ENCODE data around the gene NHLRC4. TPM values are rescaled to one million over a fixed set of nuclear protein-coding genes. Genes with fewer than 3 reads are reported as not detected.
A peak's percentile ranks its signal among the peaks of the same experiment; 100 is the strongest.

The NHLRC4 gene
- total RNA-seq (2021) (0.76 to 0.92 TPM (median 0.87 TPM) in 3 replicates), Bru-seq, nascent RNA (percentile 20 among the genes with signal in this experiment)
- long read RNA-seq, experiment 1 = 0 reads
- long read RNA-seq, experiment 2, partial matches to known transcripts = 0 of 1 reads
- long read RNA-seq, experiment 2, other reads (novel, unspliced or antisense) = 0 of 1 reads
- long read RNA-seq, experiment 3 = 0 reads

GRCh38 chr16:566475-567372 lies at the start of gene NHLRC4:
Gene NHLRC4, plus strand, starts transcription at chr16:567005. Its CDS starts 1,043 bp downstream, at chr16:568048.
- peak; percentile 86 for TF ChIP-seq ZNF263 (CRISPR knock-in tag; IDR thresholded peaks at IDR 0.05; ENCODE audit: low read depth)
- peak; percentile 73 for TF ChIP-seq ZNF121 (CRISPR knock-in tag; IDR thresholded peaks at IDR 0.05)
- no peak for TF ChIP-seq GTF2I (CRISPR knock-in tag; conservative IDR thresholded peaks at IDR 0.05)
- Mint-ChIP-seq H3K27me3 (ENCODE audit: low read depth) (peaks cover 8% of the 10 kb centered on the region), H3K4me3 (peak within 1 kb of the TSS; percentile 10; the same call in 1 of the 2 replicates), H3K9me3 (no peaks in the 10 kb centered on the region), H3K4me1 (peaks cover 27% of the 10 kb centered on the region), H3K27ac (peak within 1 kb of the TSS; percentile 79), H3K36me3 (no peaks in the 10 kb centered on the region)
- ATAC-seq (peak; percentile 64), DNase-seq (ENCODE audit: low spot score) (peak; percentile 76)
- ChIA-PET POLR2A (interaction anchor here (0.5 kb wide), 1 partner anchor 333 kb away, joined by 4 read pairs; no protein-coding TSS in a partner anchor), CTCF (interaction anchor here (0.7 to 2.3 kb wide), 9 partner anchors 10 to 175 kb away, joined by 3 to 18 read pairs (median 4); partner anchors contain the start of gene WFIKKN1)

- ChIA-PET POLR2A (no interaction called here), CTCF (interaction anchor here (1.0 to 1.7 kb wide), 3 partner anchors 23 to 129 kb away, joined by 3 to 4 read pairs (median 4); no protein-coding TSS in a partner anchor)
- H3K9me3 Mint-ChIP-seq = no peaks in the 10 kb centered on the region
- no peaks in the 10 kb centered on the region for H3K4me1 Mint-ChIP-seq
- H3K27me3 Mint-ChIP-seq (ENCODE audit: low read depth) = no peaks in the 10 kb centered on the region
- no peak overlapping the region for H3K4me3 Mint-ChIP-seq
- no peak for TF ChIP-seq ZBTB21 (CRISPR knock-in tag; IDR thresholded peaks at IDR 0.05; ENCODE audit: borderline replicate concordance)
- no peak for TF ChIP-seq NR1H2 (CRISPR knock-in tag; IDR thresholded peaks at IDR 0.05)
- TF ChIP-seq TCF7 (CRISPR knock-in tag; IDR thresholded peaks at IDR 0.05; ENCODE audit: low read depth) = no peak
- TF ChIP-seq ELF4 (CRISPR knock-in tag; IDR thresholded peaks at IDR 0.05; ENCODE audit: low read depth) = no peak
- TF ChIP-seq CREB1 (CRISPR knock-in tag; IDR thresholded peaks at IDR 0.05) = no peak
- TF ChIP-seq GRHL2 (CRISPR knock-in tag; IDR thresholded peaks at IDR 0.05; ENCODE audit: insufficient replicate concordance, severe bottlenecking) = no peak
- no peak for TF ChIP-seq ZNF423 (CRISPR knock-in tag; IDR thresholded peaks at IDR 0.05)
- H3K36me3 Mint-ChIP-seq = peaks cover 2% of the 10 kb centered on the region; the same call in 1 of the 2 replicates
- H3K27ac Mint-ChIP-seq = no peak overlapping the region
- ATAC-seq = no peak
- no peak for DNase-seq (ENCODE audit: low spot score)
Measured at GRCh38 chr16:518858-519257, 47.9 kb upstream of the NHLRC4 start.

- ChIA-PET POLR2A (no interaction called here), CTCF (interaction anchor here (0.8 to 2.1 kb wide), 5 partner anchors 24 to 129 kb away, joined by 3 to 9 read pairs (median 4); no protein-coding TSS in a partner anchor)
- TF ChIP-seq, protein P1, sequence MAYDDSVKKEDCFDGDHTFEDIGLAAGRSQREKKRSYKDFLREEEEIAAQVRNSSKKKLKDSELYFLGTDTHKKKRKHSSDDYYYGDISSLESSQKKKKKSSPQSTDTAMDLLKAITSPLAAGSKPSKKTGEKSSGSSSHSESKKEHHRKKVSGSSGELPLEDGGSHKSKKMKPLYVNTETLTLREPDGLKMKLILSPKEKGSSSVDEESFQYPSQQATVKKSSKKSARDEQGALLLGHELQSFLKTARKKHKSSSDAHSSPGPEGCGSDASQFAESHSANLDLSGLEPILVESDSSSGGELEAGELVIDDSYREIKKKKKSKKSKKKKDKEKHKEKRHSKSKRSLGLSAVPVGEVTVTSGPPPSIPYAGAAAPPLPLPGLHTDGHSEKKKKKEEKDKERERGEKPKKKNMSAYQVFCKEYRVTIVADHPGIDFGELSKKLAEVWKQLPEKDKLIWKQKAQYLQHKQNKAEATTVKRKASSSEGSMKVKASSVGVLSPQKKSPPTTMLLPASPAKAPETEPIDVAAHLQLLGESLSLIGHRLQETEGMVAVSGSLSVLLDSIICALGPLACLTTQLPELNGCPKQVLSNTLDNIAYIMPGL (CRISPR knock-in tag; IDR thresholded peaks at IDR 0.05) = no peak
- TF ChIP-seq CBFB (CRISPR knock-in tag; IDR thresholded peaks at IDR 0.05; ENCODE audit: low read depth) (no peak), CREM (CRISPR knock-in tag; IDR thresholded peaks at IDR 0.05) (no peak), GRHL2 (CRISPR knock-in tag; IDR thresholded peaks at IDR 0.05; ENCODE audit: insufficient replicate concordance, severe bottlenecking) (no peak)
- Mint-ChIP-seq H3K9me3 (no peaks in the 10 kb centered on the region), H3K4me1 (no peaks in the 10 kb centered on the region), H3K27me3 (ENCODE audit: low read depth) (no peaks in the 10 kb centered on the region), H3K27ac (no peak overlapping the region; the same call in 1 of the 2 replicates), H3K36me3 (peaks cover 2% of the 10 kb centered on the region; the same call in 1 of the 2 replicates), H3K4me3 (no peak overlapping the region)
- ATAC-seq (no peak), DNase-seq (ENCODE audit: low spot score) (no peak)
Measured at GRCh38 chr16:519425-519824, 47.4 kb upstream of the NHLRC4 start.

DNA sequence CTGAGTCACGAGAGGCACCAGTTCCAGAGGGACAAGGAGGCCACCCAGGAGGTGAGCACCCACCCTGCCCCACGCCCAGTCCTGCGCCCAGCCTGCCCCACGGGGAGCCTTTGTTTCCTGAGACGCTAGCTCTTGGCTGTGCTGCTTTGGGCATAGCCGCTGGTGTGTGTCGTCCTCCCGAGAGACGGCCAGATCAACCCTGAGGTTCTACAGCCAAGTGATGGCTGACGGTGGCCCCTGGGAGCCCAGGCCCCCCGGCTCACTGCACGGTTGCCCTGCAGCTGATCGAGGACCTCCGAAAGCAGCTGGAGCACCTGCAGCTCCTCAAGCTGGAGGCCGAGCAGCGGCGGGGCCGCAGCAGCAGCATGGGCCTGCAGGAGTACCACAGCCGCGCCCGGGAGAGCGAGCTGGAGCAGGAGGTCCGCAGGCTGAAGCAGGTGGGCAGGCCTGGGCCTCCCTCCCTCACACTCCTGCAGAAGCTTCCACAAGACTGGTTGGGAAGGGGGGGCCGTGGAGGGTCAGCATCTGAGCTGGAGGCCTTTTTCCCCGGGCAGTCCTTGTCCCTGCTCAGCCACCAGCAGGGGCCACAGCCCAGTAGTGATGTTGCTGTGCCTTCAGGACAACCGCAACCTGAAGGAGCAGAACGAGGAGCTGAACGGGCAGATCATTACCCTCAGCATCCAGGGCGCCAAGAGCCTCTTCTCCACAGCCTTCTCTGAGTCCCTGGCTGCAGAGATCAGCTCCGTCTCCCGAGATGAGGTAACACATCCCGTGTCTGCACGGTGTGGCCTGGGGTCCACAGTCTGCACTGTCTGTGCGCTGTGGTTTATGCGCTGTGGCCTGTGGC lies 46.7 kb upstream of the NHLRC4 start:
- CTCF ChIA-PET = interaction anchor here (0.8 to 2.1 kb wide), 8 partner anchors 12 to 130 kb away, joined by 3 to 9 read pairs (median 4); partner anchors contain the start of gene NHLRC4
- Mint-ChIP-seq H3K27me3 (ENCODE audit: low read depth) (no peaks in the 10 kb centered on the region), H3K9me3 (no peaks in the 10 kb centered on the region), H3K4me3 (no peak overlapping the region), H3K27ac (no peak overlapping the region), H3K36me3 (peaks cover 2% of the 10 kb centered on the region; the same call in 1 of the 2 replicates), H3K4me1 (no peaks in the 10 kb centered on the region)
- ATAC-seq (no peak), DNase-seq (ENCODE audit: low spot score) (no peak)
- POLR2A ChIA-PET = interaction anchor here (1.2 kb wide), 1 partner anchor 119 kb away, joined by 3 read pairs; the partner anchor contains the start of gene DECR2
- TF ChIP-seq NR1H2 (CRISPR knock-in tag; IDR thresholded peaks at IDR 0.05) = no peak
- TF ChIP-seq, protein P1 (CRISPR knock-in tag; IDR thresholded peaks at IDR 0.05) = no peak
- TF ChIP-seq RELA (CRISPR knock-in tag; IDR thresholded peaks at IDR 0.05; ENCODE audit: borderline replicate concordance) = no peak
- no peak for TF ChIP-seq NR3C1 (CRISPR knock-in tag; conservative IDR thresholded peaks at IDR 0.05; ENCODE audit: low read depth)
- no peak for TF ChIP-seq ZNF396 (CRISPR knock-in tag; IDR thresholded peaks at IDR 0.05; ENCODE audit: borderline replicate concordance)
- no peak for TF ChIP-seq ETV6 (CRISPR knock-in tag; IDR thresholded peaks at IDR 0.05)
- TF ChIP-seq, protein P2, sequence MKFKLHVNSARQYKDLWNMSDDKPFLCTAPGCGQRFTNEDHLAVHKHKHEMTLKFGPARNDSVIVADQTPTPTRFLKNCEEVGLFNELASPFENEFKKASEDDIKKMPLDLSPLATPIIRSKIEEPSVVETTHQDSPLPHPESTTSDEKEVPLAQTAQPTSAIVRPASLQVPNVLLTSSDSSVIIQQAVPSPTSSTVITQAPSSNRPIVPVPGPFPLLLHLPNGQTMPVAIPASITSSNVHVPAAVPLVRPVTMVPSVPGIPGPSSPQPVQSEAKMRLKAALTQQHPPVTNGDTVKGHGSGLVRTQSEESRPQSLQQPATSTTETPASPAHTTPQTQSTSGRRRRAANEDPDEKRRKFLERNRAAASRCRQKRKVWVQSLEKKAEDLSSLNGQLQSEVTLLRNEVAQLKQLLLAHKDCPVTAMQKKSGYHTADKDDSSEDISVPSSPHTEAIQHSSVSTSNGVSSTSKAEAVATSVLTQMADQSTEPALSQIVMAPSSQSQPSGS (CRISPR knock-in tag; IDR thresholded peaks at IDR 0.05; ENCODE audit: borderline replicate concordance, low read depth) = no peak
- TF ChIP-seq NFE2L1 (CRISPR knock-in tag; IDR thresholded peaks at IDR 0.05) = no peak
- no peak for TF ChIP-seq NFYB (CRISPR knock-in tag; conservative IDR thresholded peaks at IDR 0.05; ENCODE audit: low read depth)

All from WTC11 (cell line).